Posterior vena cava (tissue), 2 donors: ENCODE data around the gene MST1. TPM values are rescaled to one million over a fixed set of nuclear protein-coding genes. Genes with fewer than 3 reads are reported as not detected.

Source experiments
- DNase-seq: peaks from one replicate; pipeline ENCODE4 v3.0.0-alpha.2; 2020; ENCODE audit warnings: low spot score
- intact Hi-C, 2 donors: fragments of 100-400 bp; cut with DNase I; formaldehyde crosslinking; loops; one replicate each; pipeline versions ENCODE4 v1.14.1 to v1.14.2; 2022 to 2023
- total RNA-seq, 2 donors: library from RNA; stranded (reverse); fragmentation: NEBNext Ultra II Directional; extraction: Animal tissue kit (Norgen Biotek cat#: 25700); gene quantifications; one replicate each; pipeline ENCODE4 v1.2.1, GENCODE V29; 2021
- donor health status: DM: yes; HTN: yes; CAD: no.
- donor health status: DM: yes; HTN: yes; CAD: no.

MST1 gene
- total RNA-seq, 2 donors from 2014 or later: 3.0 to 9.1 TPM

DNA sequence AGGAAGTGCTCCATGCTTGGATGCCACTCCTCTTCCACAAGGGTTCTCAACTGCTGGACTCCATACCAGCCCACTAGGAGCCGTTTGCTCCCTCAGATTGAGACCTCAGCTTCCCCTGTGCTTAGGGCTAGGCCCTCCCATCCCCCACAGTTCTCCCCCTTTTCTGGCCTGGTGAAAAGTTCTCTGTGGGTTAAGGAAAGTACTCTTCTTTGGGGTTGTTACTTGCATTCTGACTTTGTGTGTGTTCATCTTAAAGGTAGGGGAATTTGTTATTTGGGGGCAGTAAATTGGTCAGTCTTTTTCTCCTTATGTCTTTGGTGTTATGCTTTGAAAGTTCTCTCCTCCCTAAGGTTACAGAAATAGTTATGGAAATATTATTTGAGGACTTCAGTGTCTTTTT, 39.1 kb downstream of the MST1 start:
- DNase-seq: no peak
- intact Hi-C loops: no loop called here

DNA sequence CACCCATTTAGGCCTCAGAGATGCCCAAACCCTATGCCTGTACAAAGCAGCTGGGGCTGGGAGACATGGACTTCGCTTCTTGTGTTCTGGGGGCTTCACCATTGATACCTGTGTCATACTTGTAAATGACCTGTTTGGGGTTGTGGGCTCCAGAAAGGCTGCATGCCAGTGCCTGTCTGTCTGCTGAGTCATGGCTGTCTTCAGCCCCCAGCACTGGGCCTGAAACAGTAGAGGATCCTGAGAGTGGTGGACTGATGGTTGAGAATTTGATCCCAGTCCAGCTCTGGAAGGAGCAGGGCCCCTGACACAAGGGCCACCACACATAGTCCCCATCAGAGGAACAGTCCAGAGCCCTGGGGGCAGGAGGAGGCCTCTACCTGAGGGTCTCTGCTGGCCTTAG, 39.7 kb downstream of the MST1 start:
- intact Hi-C loops: loop anchor here in 1 of 2 donors (10.0 kb wide), 1 partner anchor 75 kb away; no protein-coding TSS in a partner anchor
- DNase-seq: no peak

DNA sequence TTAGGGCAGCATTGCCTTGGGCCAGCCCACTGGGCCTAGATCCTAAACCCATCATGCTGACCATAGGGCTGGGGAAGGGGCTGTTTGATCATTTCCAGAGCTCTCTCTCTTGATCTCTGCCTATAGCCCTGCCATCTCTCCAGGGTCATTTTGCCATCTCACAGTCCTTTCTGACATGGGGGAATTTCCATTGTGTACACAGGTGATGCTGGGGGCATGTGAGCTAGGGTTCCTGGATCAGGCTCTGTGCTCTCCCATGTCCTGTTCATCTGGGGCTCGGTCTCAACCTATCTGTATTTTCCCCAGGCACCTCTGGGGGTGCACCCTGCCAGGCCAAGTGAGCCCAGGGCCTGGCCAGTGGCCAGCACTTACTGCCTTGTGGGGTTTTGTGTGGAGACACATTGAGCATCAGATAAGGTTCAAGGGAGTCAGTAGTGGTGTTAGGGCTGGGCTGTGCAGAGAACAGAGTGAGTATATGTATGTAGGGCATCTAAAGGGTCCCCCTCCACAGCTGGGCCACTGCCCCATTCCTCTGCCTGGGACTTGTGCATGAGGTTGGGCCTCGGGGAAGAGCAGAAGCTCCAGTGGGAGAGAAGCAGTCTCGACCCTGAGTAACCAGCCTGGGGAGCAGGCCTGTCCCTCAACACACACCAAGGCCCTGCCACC, 40.8 kb downstream of the MST1 start:
- DNase-seq: no peak
- intact Hi-C loops: loop anchor here in 1 of 2 donors (10.0 kb wide), 1 partner anchor 74 kb away; no protein-coding TSS in a partner anchor

DNA sequence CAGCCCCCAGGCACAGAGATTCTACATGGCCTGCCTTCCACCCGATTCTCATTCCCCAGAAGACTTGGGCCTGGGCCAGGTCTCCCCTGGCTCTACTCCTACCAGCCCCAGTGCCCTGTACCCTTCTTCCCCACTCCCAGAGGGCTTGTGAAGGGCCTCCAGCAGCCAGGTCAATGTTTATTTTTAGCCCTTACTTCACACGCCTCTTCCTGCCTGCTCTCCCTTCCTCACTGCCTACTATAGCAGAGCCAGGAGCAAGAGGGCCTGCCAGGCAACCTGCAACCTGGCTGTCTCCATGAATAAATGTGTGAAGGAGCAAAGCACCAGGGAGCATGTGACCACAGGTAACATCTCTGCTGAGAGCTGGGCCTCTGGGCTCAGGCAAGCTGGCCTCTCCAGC, 41.5 kb downstream of the MST1 start:
- DNase-seq: no peak
- intact Hi-C loops: loop anchor here in 1 of 2 donors (10.0 kb wide), 1 partner anchor 73 kb away; no protein-coding TSS in a partner anchor

DNA sequence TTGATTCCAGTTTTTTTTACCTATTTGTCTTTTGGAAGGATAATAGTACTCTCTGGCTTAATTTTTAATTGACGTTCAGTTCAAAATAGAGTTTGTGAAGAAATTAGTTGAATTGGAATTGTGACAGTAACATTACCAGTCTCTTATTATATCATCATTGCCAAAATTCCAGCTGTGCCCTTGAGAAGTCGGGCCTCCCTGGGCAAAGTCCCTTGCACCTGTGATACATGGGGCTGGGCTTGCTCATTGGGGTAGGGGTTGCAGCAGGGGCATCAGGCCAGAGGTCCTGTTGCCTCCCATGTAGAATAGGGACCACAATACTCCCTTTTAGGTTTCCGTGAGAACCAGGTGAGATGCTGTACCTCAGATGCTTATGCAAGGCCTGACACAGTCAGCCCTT, 43.0 kb downstream of the MST1 start:
- no peak for DNase-seq
- intact Hi-C loops: loop anchor here in 1 of 2 donors (10.0 kb wide), 1 partner anchor 71 kb away; no protein-coding TSS in a partner anchor

DNA sequence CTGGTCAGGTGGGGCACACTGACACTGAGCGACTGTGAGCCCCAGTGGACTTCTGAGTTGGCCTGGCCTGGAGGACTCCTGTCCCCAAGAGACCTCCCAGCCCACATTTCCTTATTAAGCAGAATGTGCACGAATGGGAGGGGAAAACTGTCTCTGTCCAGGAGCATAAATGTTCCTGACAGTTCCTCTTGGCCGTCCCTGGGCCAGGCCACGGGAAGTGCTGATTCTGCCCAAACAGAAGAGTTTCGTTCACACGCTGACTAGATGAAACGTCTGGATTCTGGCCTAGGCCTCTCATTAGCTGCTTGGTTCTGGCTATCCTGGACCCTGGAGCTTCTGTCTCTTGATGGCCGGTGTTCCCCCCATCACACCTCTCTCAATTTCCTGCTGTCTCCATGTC, 44.6 kb downstream of the MST1 start:
- no peak for DNase-seq
- intact Hi-C loops: loop anchor here in 1 of 2 donors (10.0 kb wide), 1 partner anchor 70 kb away; no protein-coding TSS in a partner anchor

DNA sequence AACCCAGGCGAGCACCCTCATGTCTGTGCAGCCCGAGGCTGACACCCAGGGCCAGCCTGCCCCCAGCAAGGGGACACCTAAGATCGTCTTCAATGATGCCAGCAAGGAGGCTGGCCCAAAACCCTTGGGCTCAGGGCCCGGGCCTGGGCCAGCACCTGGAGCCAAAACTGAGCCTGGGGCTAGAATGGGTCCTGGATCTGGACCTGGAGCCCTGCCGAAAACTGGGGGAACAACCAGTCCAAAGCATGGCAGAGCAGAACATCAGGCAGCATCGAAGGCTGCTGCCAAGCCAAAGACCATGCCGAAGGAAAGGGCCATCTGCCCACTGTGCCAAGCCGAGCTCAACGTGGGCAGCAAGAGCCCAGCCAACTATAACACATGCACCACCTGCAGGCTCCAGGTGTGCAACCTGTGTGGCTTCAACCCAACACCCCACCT, 46.5 kb downstream of the MST1 start:
- intact Hi-C loops: loop anchor here in 1 of 2 donors (10.0 kb wide), 1 partner anchor 68 kb away; no protein-coding TSS in a partner anchor
- no peak for DNase-seq

DNA sequence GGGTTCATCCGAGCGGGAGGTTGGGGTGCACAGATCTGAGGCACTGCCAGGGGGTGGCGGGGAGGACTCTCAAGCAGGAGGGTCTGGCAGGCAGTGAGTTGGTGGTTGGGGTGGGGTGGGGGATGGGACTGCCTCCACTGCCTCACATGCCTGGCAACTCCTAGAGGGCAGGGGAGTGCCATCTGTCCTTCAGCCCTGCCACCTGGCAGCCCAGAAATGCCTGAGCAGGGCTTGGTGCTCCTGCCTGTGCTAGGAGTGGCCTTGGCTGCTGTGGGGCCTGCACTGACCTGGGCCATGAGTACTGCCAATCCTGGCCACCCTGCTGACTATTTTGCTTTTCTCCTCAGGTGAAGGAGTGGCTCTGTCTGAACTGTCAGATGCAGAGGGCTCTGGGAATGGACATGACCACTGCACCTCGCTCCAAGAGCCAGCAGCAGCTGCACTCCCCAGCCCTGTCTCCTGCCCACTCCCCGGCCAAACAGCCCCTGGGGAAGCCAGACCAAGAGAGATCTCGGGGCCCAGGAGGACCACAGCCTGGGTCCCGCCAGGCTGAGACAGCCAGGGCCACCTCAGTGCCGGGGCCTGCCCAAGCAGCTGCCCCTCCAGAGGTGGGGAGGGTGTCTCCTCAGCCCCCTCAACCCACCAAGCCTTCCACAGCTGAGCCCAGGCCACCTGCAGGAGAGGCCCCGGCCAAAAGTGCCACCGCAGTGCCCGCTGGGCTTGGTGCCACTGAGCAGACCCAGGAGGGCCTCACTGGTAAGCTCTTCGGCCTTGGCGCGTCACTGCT, 47.2 kb downstream of the MST1 start:
- intact Hi-C loops: loop anchor here in 1 of 2 donors (10.0 kb wide), 1 partner anchor 67 kb away; no protein-coding TSS in a partner anchor
- DNase-seq: no peak

DNA sequence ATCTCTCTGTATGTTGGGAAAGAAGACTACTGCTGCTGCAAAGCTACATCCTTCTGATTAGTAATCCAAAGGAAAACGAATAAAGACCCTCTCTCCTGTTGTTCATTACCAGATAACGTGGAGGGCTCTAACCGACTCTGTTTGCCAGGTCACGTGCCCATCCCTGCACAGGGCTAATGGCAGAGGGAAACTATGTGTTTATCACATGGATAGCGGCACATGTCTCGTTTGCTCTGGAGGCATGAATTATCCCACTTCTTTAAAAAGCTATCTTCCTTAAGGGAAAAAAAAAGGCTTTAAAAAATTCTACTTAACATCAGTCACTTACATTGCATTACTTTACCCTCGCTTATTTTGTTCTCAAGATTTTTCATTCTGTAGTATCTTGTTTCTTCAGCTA, 48.0 kb downstream of the MST1 start:
- intact Hi-C loops: loop anchor here in 1 of 2 donors (10.0 kb wide), 1 partner anchor 66 kb away; no protein-coding TSS in a partner anchor
- no peak for DNase-seq

DNA sequence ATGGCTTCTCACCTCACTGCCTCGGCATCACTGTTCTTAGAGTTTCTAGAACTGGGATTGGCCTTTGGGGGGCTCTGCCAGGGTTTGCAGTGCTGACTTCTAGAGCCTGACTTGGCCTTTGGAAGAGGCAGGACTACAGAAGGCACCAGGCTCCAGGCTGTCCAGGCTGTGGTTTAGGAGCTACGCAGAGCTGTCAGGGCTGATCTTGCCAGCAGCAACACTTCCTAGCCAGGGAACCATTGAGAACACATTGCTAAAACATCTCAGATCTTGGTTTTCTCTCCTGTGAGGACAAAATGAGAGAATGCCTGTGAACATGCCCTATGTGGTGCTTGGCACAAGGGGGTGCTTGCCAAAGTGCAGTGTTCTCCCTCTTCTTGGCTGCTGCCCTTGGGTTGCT, 49.7 kb downstream of the MST1 start:
- intact Hi-C loops: no loop called here
- DNase-seq: no peak

DNA sequence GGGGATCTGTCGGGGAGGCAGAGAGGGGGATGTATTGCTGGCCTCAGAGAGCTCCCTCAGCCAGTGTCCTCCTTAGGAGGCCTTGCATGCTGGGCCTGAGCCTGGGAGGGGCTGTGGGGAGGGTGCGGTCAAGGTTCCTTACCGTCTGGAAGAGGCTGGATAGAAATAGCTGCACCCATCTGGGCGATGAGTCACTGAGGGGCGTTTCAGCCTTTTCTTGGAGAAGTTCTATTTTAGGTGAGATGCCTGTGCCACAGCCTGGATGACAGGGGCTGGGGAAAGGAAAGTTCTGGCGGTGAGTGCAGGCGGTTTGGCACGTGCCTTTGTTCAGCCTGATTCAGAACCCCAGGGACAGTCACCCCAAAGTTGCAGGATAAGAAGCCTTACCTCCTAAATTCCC, 50.8 kb downstream of the MST1 start:
- intact Hi-C loops: no loop called here
- no peak for DNase-seq

DNA sequence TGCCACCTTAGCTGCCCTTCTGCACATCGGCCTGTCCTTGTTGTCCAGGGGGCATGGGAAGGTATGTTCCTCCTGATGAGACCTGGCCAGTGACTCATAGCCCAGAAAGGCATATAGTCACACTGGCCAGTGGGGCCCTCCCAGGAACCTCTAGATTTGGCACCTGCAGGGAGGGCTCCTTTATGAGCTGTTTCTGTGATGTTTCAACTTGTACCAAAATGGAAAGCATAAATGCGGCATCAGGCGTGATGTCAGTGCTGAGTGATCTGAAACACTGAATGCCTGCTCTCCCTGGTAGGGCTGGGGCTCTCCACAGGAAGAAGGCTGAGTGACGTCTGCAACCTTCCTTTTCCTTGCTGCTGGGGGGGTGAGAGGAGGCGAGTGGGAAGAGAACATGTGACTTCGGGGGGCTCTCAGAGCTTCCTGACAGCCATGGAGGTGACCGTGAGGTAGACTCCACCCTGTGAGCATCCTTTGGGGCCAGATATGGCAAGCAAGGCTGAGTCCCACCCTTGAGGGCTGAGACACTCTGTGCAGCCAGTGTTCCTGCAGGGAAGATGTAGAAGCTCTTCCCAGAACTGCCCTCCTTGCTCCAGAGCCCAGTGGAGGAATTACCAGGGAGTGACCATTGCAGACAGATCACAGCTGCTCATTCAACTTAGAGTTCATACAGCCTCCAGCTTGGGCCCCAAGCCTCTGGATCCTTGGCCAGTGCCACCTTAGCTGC, 52.2 kb downstream of the MST1 start:
- intact Hi-C loops: no loop called here
- DNase-seq: no peak

DNA sequence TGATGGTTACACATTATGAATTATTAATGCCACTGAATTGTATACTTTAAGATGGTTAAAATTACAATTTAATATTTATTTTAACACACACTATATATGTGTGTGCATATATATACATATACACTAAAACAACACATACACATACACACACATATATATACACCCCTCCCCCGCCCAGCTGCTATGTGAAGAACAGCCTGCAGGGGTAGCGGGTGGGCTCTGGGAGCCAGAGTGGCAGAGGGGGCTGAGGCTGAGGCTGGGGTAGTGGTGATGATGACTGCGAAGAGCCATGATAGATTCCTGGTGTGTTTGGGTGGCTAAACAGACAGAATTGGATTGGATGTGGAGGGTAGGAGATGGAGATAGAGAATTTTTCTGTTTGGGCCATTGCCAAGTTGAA, 54.5 kb downstream of the MST1 start:
- intact Hi-C loops: no loop called here
- no peak for DNase-seq

Other genes with a start within 250 kb of the MST1 start
- 10 to 100 TPM; 90.8 to 92.8 TPM for gene DAG1, start 219.2 kb downstream of the MST1 start, total RNA-seq
- under 1 TPM; 0.42 to 0.48 TPM for gene BSN, start 135.0 kb downstream of the MST1 start, total RNA-seq
- gene APEH, start 15.1 kb downstream of the MST1 start, total RNA-seq: 10 to 100 TPM; 51.8 to 52.5 TPM
- gene RNF123, start 83 bp upstream of the MST1 start, total RNA-seq: 10 to 100 TPM; 28.3 to 29.5 TPM
- gene AMIGO3, start 30.2 kb upstream of the MST1 start, total RNA-seq: not detected
- 10 to 100 TPM; 28.8 to 29.6 TPM for gene GMPPB, start 34.5 kb upstream of the MST1 start, total RNA-seq
- 10 to 100 TPM; 31.5 to 33.3 TPM for gene IP6K1, start 97.1 kb upstream of the MST1 start, total RNA-seq
- under 1 TPM; 0.29 to 0.46 TPM for gene CDHR4, start 110.4 kb upstream of the MST1 start, total RNA-seq
- 1 to 10 TPM; 5.6 to 5.9 TPM for gene INKA1, start 113.8 kb upstream of the MST1 start, total RNA-seq
- gene UBA7, start 124.5 kb upstream of the MST1 start, total RNA-seq: 10 to 100 TPM; 32.1 to 56.9 TPM
- 1 to 10 TPM; 1.5 to 2.2 TPM for gene TRAIP, start 167.1 kb upstream of the MST1 start, total RNA-seq
- not detected for gene CAMKV, start 180.4 kb upstream of the MST1 start, total RNA-seq
- 1 to 10 TPM; 1.2 to 1.4 TPM for gene MST1R, start 214.4 kb upstream of the MST1 start, total RNA-seq
- 1 to 10 TPM; 7.6 to 9.3 TPM for gene MON1A, start 240.3 kb upstream of the MST1 start, total RNA-seq